ENCODE measurements around the gene OR1F1. TPM values are rescaled to one million over a fixed set of nuclear protein-coding genes. Genes with fewer than 3 reads are reported as not detected.

The OR1F1 gene
- total RNA-seq, 1 experiment from 2014 or later: 0.26 TPM

GRCh38 chr16:3215601-3216262 lies 27.7 kb downstream of the OR1F1 start:
- intact Hi-C loops (cut with micrococcal nuclease; ENCODE audit: unreplicated experiment): no loop called here
- POLR2A ChIA-PET: interaction anchor here (0.7 kb wide), 1 partner anchor 429 kb away, joined by 6 read pairs; no protein-coding TSS in a partner anchor
- ATAC-seq (no peak; the same call in 1 of the 2 replicates), DNase-seq (ENCODE audit: low read depth, low spot score) (no peak)
- CTCF ChIA-PET: no interaction called here
- Histone ChIP-seq H3K36me3 (ENCODE audit: control insufficient read depth, insufficient read depth, low read length) (no peaks in the 10 kb centered on the region), H3K4me1 (ENCODE audit: control insufficient read depth, insufficient read depth, low read length) (no peaks in the 10 kb centered on the region), H3K27me3 (ENCODE audit: control insufficient read depth, insufficient read depth, low read length) (no peaks in the 10 kb centered on the region), H3K9me3 (ENCODE audit: control insufficient read depth, insufficient read depth, low read depth, low read length) (no peaks in the 10 kb centered on the region), H3K4me3 (ENCODE audit: low read depth in 2 of 2, low read length in 2 of 2) (no peak overlapping the region), H3K27ac (ENCODE audit: low read length) (no peak overlapping the region)
- in situ Hi-C loops (cut with HindIII; ENCODE audit: low pct_unique_long_range_greater_than_20kb, low sequenced_read_pairs): no loop called here
- TF ChIP-seq, protein P1, sequence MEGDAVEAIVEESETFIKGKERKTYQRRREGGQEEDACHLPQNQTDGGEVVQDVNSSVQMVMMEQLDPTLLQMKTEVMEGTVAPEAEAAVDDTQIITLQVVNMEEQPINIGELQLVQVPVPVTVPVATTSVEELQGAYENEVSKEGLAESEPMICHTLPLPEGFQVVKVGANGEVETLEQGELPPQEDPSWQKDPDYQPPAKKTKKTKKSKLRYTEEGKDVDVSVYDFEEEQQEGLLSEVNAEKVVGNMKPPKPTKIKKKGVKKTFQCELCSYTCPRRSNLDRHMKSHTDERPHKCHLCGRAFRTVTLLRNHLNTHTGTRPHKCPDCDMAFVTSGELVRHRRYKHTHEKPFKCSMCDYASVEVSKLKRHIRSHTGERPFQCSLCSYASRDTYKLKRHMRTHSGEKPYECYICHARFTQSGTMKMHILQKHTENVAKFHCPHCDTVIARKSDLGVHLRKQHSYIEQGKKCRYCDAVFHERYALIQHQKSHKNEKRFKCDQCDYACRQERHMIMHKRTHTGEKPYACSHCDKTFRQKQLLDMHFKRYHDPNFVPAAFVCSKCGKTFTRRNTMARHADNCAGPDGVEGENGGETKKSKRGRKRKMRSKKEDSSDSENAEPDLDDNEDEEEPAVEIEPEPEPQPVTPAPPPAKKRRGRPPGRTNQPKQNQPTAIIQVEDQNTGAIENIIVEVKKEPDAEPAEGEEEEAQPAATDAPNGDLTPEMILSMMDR (IDR thresholded peaks at IDR 0.05): no peak
- TF ChIP-seq POLR2AphosphoS5 (IDR thresholded peaks at IDR 0.05; ENCODE audit: low read depth, low read length) (no peak), SIN3A (IDR thresholded peaks at IDR 0.05; ENCODE audit: borderline replicate concordance, insufficient read depth, low read depth, low read length) (no peak), TCF7L2 (IDR thresholded peaks at IDR 0.05; ENCODE audit: low read depth, low read length) (no peak)
- TF ChIP-seq, protein P2, sequence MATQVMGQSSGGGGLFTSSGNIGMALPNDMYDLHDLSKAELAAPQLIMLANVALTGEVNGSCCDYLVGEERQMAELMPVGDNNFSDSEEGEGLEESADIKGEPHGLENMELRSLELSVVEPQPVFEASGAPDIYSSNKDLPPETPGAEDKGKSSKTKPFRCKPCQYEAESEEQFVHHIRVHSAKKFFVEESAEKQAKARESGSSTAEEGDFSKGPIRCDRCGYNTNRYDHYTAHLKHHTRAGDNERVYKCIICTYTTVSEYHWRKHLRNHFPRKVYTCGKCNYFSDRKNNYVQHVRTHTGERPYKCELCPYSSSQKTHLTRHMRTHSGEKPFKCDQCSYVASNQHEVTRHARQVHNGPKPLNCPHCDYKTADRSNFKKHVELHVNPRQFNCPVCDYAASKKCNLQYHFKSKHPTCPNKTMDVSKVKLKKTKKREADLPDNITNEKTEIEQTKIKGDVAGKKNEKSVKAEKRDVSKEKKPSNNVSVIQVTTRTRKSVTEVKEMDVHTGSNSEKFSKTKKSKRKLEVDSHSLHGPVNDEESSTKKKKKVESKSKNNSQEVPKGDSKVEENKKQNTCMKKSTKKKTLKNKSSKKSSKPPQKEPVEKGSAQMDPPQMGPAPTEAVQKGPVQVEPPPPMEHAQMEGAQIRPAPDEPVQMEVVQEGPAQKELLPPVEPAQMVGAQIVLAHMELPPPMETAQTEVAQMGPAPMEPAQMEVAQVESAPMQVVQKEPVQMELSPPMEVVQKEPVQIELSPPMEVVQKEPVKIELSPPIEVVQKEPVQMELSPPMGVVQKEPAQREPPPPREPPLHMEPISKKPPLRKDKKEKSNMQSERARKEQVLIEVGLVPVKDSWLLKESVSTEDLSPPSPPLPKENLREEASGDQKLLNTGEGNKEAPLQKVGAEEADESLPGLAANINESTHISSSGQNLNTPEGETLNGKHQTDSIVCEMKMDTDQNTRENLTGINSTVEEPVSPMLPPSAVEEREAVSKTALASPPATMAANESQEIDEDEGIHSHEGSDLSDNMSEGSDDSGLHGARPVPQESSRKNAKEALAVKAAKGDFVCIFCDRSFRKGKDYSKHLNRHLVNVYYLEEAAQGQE (IDR thresholded peaks at IDR 0.05; ENCODE audit: insufficient read depth in 1 of 2, low read depth in 2 of 2, low read length in 1 of 2): no peak
- BruUV-seq (replicated peaks): no TSS peak

DNA sequence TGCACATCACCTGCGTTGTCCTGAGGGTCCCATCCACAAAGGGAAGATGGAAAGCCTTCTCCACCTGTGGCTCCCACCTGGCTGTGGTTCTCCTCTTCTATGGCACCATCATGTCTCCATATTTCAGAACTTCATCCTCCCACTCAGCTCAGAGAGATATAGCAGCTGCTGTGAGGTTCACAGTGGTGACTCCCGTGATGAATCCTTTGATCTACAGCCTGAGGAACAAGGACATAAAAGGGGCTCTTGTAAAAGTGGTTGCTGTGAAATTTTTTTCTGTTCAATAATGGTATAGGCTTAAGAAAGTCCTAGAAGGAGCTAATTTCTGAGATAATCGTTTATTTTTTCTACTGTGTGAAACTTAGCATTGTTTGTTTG lies 28.2 kb downstream of the OR1F1 start:
- Histone ChIP-seq H3K4me3 (ENCODE audit: low read depth in 2 of 2, low read length in 2 of 2) (no peak overlapping the region), H3K36me3 (ENCODE audit: control insufficient read depth, insufficient read depth, low read length) (no peaks in the 10 kb centered on the region), H3K4me1 (ENCODE audit: control insufficient read depth, insufficient read depth, low read length) (no peaks in the 10 kb centered on the region), H3K27me3 (ENCODE audit: control insufficient read depth, insufficient read depth, low read length) (no peaks in the 10 kb centered on the region), H3K9me3 (ENCODE audit: control insufficient read depth, insufficient read depth, low read depth, low read length) (no peaks in the 10 kb centered on the region), H3K27ac (ENCODE audit: low read length) (no peak overlapping the region)
- TF ChIP-seq, protein P2 (IDR thresholded peaks at IDR 0.05; ENCODE audit: insufficient read depth in 1 of 2, low read depth in 2 of 2, low read length in 1 of 2): no peak
- TF ChIP-seq TCF7L2 (IDR thresholded peaks at IDR 0.05; ENCODE audit: low read depth, low read length) (no peak), POLR2AphosphoS5 (IDR thresholded peaks at IDR 0.05; ENCODE audit: low read depth, low read length) (no peak), SIN3A (IDR thresholded peaks at IDR 0.05; ENCODE audit: borderline replicate concordance, insufficient read depth, low read depth, low read length) (no peak)
- TF ChIP-seq, protein P1 (IDR thresholded peaks at IDR 0.05): no peak
- ATAC-seq (no peak), DNase-seq (ENCODE audit: low read depth, low spot score) (no peak)
- ChIA-PET POLR2A (interaction anchor here (0.7 kb wide), 1 partner anchor 428 kb away, joined by 6 read pairs; no protein-coding TSS in a partner anchor), CTCF (interaction anchor here (0.6 kb wide), 1 partner anchor 81 kb away, joined by 12 read pairs; no protein-coding TSS in a partner anchor)
- intact Hi-C loops (cut with micrococcal nuclease; ENCODE audit: unreplicated experiment) (no loop called here), in situ Hi-C loops (cut with HindIII; ENCODE audit: low pct_unique_long_range_greater_than_20kb, low sequenced_read_pairs) (no loop called here)
- BruUV-seq (replicated peaks): no TSS peak

Data from Panc1 (cell line).